Coronary artery (tissue), 2 donors: ENCODE data around the gene WWC1.
"Not testable (repeated sequence)": the region's sequence is repeated elsewhere in the genome, so short reads cannot be mapped to it uniquely, and the experiment has no call there.

Experiments used
- DNase-seq: peaks from one replicate; pipeline ENCODE4 v3.0.0-alpha.2; 2017; ENCODE audit warnings: low spot score
- H3K27ac ChIP-seq, 2 donors: fragments of 200-600 bp; sonication (generic); one replicate each; pipeline ENCODE4 v1.5.1; 2016 to 2019
- H3K4me3 ChIP-seq: fragments of 200-600 bp; sonication (generic); 2 replicates; pipeline ENCODE4 v1.5.1; 2016; ENCODE audit warnings: mild to moderate bottlenecking, moderate library complexity
- CTCF ChIP-seq: fragments of 200-600 bp; sonication (generic); IDR thresholded peaks from one replicate; pipeline ENCODE4 v1.5.1; 2019; ENCODE audit warnings: antibody characterized with exemption

Gene WWC1

DNA sequence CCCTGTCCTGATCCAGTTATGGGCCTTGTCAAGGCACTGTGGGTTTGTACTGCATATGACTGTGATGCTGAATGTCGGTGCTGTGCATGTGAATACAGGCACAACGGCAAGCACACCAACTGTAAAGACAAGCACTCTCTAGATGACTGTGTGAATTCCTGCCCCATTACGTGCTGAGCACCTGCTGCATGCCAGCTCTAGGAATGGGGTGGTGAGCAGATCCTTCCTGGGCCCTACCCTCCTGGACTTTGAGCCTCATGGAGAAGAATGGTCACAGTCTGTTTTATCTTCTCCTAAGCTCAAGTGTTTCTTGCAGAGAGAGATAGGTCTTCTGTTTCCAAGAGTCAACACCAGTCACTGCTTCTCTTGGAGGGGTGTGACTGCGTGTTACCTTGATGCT is 138.9 kb downstream of the WWC1 start:
- no peak for TF ChIP-seq CTCF
- no peak overlapping the region for H3K27ac ChIP-seq
- no peak for DNase-seq
- no peak overlapping the region for H3K4me3 ChIP-seq

DNA sequence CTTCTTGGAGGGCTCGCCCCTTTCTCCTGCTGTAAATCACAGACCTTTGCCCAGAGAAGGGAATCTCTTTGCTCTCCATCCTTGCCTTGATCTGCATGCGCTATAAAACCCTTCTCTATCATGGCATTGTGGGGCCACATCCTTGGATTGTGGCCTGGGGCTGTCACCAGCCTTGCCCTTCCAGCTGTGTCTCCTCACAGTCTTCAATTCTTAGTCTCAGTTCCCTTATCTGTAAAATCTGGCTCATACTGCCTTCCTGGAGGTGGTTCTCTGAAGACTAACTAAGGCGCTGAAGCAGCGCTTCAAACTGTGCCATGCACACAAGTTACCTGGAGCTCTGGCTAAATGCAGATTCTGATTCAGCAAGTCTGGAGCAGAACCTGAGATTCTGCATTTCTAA is 141.5 kb downstream of the WWC1 start:
- no peak for TF ChIP-seq CTCF
- DNase-seq = no peak
- no peak overlapping the region for H3K4me3 ChIP-seq

GRCh38 chr5:168434001-168434400 is 142.6 kb downstream of the WWC1 start:
- no peak for DNase-seq
- Histone ChIP-seq H3K27ac (no peak overlapping the region), H3K4me3 (no peak overlapping the region)
- no peak for TF ChIP-seq CTCF

More for the DNA sequence above, 141.5 kb downstream of the WWC1 start:
- no peak overlapping the region for H3K27ac ChIP-seq

GRCh38 chr5:168434746-168435321 is 143.4 kb downstream of the WWC1 start:
- TF ChIP-seq CTCF = no peak
- no peak overlapping the region for H3K4me3 ChIP-seq
- H3K27ac ChIP-seq = no peak overlapping the region
- DNase-seq = no peak

DNA sequence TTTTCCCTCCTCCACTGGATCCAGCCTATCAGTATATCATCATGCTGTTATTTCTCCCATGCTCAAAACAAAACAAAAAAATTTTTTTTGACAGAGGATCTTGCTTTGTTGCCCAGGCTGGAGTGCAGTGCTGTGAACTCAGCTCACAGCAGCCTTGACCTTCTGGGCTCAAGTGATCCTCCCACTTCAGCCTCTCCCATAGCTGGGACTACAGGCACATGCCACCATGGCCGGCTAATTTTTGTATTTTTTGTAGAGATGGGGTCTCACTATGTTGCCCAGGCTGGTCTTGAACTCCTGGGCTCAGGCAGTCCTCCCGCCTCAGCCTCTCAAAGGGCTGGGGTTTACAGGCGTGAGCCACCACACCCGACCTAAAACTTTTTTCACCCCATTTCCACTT is 143.9 kb downstream of the WWC1 start:
- H3K27ac ChIP-seq, DNase-seq, H3K4me3 ChIP-seq: not testable (repeated sequence)

GRCh38 chr5:168438349-168438748 is 146.9 kb downstream of the WWC1 start:
- Histone ChIP-seq H3K4me3 (no peak overlapping the region), H3K27ac (no peak overlapping the region)
- DNase-seq = no peak
- TF ChIP-seq CTCF = no peak

- H3K27ac ChIP-seq = no peak overlapping the region
- DNase-seq = no peak
- H3K4me3 ChIP-seq = no peak overlapping the region
- no peak for TF ChIP-seq CTCF
Observed at GRCh38 chr5:168443533-168443932, 152.1 kb downstream of the WWC1 start.
